HEK293 (cell line): ENCODE results near the gene GARIN5A.

ENCODE experiments used
- CTCF ChIA-PET: fragments of 350-600 bp; formaldehyde crosslinking; extraction: SDS; loops from one replicate; lab custom pipeline; 2021; ENCODE audit warnings: antibody characterized with exemption; lab: Yijun Ruan, JAX
- POLR2A ChIA-PET: fragments of 300-600 bp; formaldehyde crosslinking; extraction: SDS; loops from one replicate; lab custom pipeline; 2020; ENCODE audit warnings: antibody characterized with exemption, inconsistent platforms; lab: Yijun Ruan, JAX
- H3K27ac ChIP-seq: fragments of 200-500 bp; sonication (Bioruptor generic); 2 replicates; pipeline ENCODE4 v1.5.1; 2014; ENCODE audit warnings: low read depth, low read length, control low read depth, inconsistent platforms; ENCODE audit errors: extremely low read depth
- H3K36me3 ChIP-seq, 2 experiments: fragments of 200-500 bp in 1 of 2; sonication (Bioruptor generic) in 1 of 2; 1 replicate in 1 of 2; 2 replicates in 1 of 2; pipeline ENCODE4 v1.5.1; 2014 to 2017; ENCODE audit warnings: inconsistent platforms in 2 of 2, low read length in 2 of 2; ENCODE audit not compliant: control insufficient read depth in 2 of 2, insufficient read depth in 1 of 2
- H3K4me1 ChIP-seq: fragments of 200-500 bp; sonication (Bioruptor generic); 2 replicates; pipeline ENCODE4 v1.5.1; 2014; ENCODE audit warnings: mild to moderate bottlenecking, low read length, inconsistent platforms; ENCODE audit not compliant: control insufficient read depth, insufficient read depth
- H3K4me3 ChIP-seq: 2 replicates; pipeline ENCODE4 v1.5.1; 2011; ENCODE audit warnings: low read depth, mild to moderate bottlenecking, control low read depth, low read length, moderate library complexity
- H3K9me3 ChIP-seq: fragments of 200-500 bp; sonication (Bioruptor generic); 2 replicates; pipeline ENCODE4 v1.5.1; 2014; ENCODE audit warnings: low read depth, low read length, inconsistent platforms; ENCODE audit not compliant: control insufficient read depth, insufficient read depth
- HOXC10 ChIP-seq: sonication (generic); formaldehyde crosslinking; IDR thresholded peaks from 2 replicates; pipeline ENCODE4 v1.8.1; 2023; ENCODE audit warnings: mild to moderate bottlenecking, missing genetic modification reagents
- HOXD13 ChIP-seq: sonication (generic); formaldehyde crosslinking; IDR thresholded peaks from 2 replicates; pipeline ENCODE4 v1.8.0; 2022; ENCODE audit warnings: missing genetic modification reagents, borderline replicate concordance
- KLF10 ChIP-seq: fragments of 450-650 bp; IDR thresholded peaks from 2 replicates; pipeline ENCODE4 v1.5.1; 2018; ENCODE audit warnings: missing biosample characterization, mild to moderate bottlenecking, missing genetic modification characterization
- OVOL3 ChIP-seq: fragments of 450-650 bp; formaldehyde crosslinking; IDR thresholded peaks from 2 replicates; pipeline ENCODE4 v1.5.1; 2016; ENCODE audit warnings: missing biosample characterization, missing genetic modification characterization
- TCF7L2 ChIP-seq: IDR thresholded peaks from 2 replicates; pipeline ENCODE4 v1.6.1; 2011; ENCODE audit warnings: low read depth, mild to moderate bottlenecking, inconsistent platforms, low read length, moderate library complexity, borderline replicate concordance
- ZIC2 ChIP-seq: fragments of 450-650 bp; formaldehyde crosslinking; IDR thresholded peaks from 2 replicates; pipeline ENCODE4 v1.5.1; 2016; ENCODE audit warnings: missing biosample characterization, missing genetic modification characterization
- ZNF140 ChIP-seq: fragments of 450-650 bp; formaldehyde crosslinking; IDR thresholded peaks from 2 replicates; pipeline ENCODE4 v1.5.1; 2016; ENCODE audit warnings: missing biosample characterization, missing genetic modification characterization
- ZNF155 ChIP-seq: fragments of 450-650 bp; formaldehyde crosslinking; IDR thresholded peaks from 2 replicates; pipeline ENCODE4 v1.5.1; 2016; ENCODE audit warnings: missing biosample characterization, missing genetic modification characterization
- ZNF174 ChIP-seq: fragments of 450-650 bp; formaldehyde crosslinking; IDR thresholded peaks from 2 replicates; pipeline ENCODE4 v1.5.0; 2017; ENCODE audit warnings: missing biosample characterization, mild to moderate bottlenecking, missing genetic modification characterization
- ZNF239 ChIP-seq: fragments of 450-650 bp; formaldehyde crosslinking; IDR thresholded peaks from 2 replicates; pipeline ENCODE4 v1.5.1; 2016; ENCODE audit warnings: missing biosample characterization, missing genetic modification characterization
- ZNF391 ChIP-seq: fragments of 450-650 bp; formaldehyde crosslinking; IDR thresholded peaks from 2 replicates; pipeline ENCODE4 v1.5.1; 2016; ENCODE audit warnings: low read depth, missing biosample characterization, missing genetic modification characterization, borderline replicate concordance
- ZNF416 ChIP-seq: fragments of 450-650 bp; formaldehyde crosslinking; IDR thresholded peaks from 2 replicates; pipeline ENCODE4 v1.5.1; 2016; ENCODE audit warnings: missing biosample characterization, missing genetic modification characterization
- ZNF660 ChIP-seq: fragments of 450-650 bp; IDR thresholded peaks from 2 replicates; pipeline ENCODE4 v1.5.1; 2018; ENCODE audit warnings: missing biosample characterization, mild to moderate bottlenecking, missing genetic modification characterization
- ZNF664 ChIP-seq: fragments of 450-650 bp; formaldehyde crosslinking; IDR thresholded peaks from 2 replicates; pipeline ENCODE4 v1.5.1; 2016; ENCODE audit warnings: missing biosample characterization, missing genetic modification characterization
- ZNF677 ChIP-seq: fragments of 450-650 bp; IDR thresholded peaks from 2 replicates; pipeline ENCODE4 v1.5.0; 2018; ENCODE audit warnings: missing biosample characterization, mild to moderate bottlenecking, missing genetic modification characterization, moderate library complexity
- ZNF791 ChIP-seq: fragments of 450-650 bp; formaldehyde crosslinking; IDR thresholded peaks from 2 replicates; pipeline ENCODE4 v1.5.1; 2016; ENCODE audit warnings: missing biosample characterization, missing genetic modification characterization
- ZXDB ChIP-seq: fragments of 450-650 bp; formaldehyde crosslinking; IDR thresholded peaks from 2 replicates; pipeline ENCODE4 v1.5.1; 2016; ENCODE audit warnings: missing biosample characterization, missing genetic modification characterization
- TF ChIP-seq, protein P1 (sequence below): fragments of 450-650 bp; formaldehyde crosslinking; IDR thresholded peaks from 2 replicates; pipeline ENCODE4 v1.5.1; 2016; ENCODE audit warnings: missing biosample characterization, missing genetic modification characterization, borderline replicate concordance
- TF ChIP-seq, protein P2 (sequence below): fragments of 450-650 bp; formaldehyde crosslinking; IDR thresholded peaks from 2 replicates; pipeline ENCODE4 v1.5.1; 2016; ENCODE audit warnings: missing biosample characterization, missing genetic modification characterization
- TF ChIP-seq, protein P3 (sequence below): fragments of 450-650 bp; formaldehyde crosslinking; IDR thresholded peaks from 2 replicates; pipeline ENCODE4 v1.5.1; 2016; ENCODE audit warnings: missing biosample characterization, missing genetic modification characterization
- TF ChIP-seq, protein P4 (sequence below): fragments of 450-650 bp; formaldehyde crosslinking; IDR thresholded peaks from 2 replicates; pipeline ENCODE4 v1.5.1; 2016; ENCODE audit warnings: missing biosample characterization, missing genetic modification characterization

The GARIN5A gene

DNA sequence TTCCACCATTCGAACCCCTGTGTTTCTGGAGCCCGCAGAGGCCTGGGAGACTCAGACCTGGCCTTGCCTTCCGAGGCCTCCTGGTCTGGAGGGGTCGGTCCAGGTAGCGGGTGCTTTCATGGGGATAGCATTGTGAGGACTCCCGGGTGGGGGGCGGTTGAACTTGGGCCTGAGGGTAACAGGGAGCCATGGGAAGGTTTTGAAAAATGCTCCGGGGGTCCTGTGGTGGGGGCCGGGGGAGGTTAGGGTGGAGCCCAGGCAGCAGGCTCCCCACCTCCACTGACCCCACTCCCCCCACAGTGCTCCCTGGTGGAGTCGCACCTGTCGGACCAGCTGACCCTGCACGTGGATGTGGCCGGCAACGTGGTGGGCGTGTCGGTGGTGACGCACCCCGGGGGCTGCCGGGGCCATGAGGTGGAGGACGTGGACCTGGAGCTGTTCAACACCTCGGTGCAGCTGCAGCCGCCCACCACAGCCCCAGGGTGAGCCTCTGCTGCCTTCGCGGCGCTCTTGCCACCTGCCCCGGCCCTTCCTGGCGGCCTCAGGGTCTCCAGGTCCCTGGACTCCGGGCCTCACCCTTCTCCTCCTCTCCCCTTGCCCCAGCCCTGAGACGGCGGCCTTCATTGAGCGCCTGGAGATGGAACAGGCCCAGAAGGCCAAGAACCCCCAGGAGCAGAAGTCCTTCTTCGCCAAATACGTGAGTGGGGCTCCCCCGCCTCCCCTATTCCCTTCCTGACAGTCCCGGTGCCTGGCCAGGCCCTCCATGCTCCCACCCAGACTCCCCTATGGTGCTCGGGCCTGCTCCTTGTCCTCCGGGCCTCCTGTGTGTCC lies 3.8 kb upstream of the GARIN5A start:
- TF ChIP-seq HOXD13 (CRISPR knock-in tag) = no peak
- TF ChIP-seq ZNF416 (tag by site-specific recombination) = no peak
- no peak for TF ChIP-seq ZNF791 (tag by site-specific recombination)
- no peak for TF ChIP-seq ZNF155 (tag by site-specific recombination)
- TF ChIP-seq OVOL3 = no peak
- TF ChIP-seq, protein P1, sequence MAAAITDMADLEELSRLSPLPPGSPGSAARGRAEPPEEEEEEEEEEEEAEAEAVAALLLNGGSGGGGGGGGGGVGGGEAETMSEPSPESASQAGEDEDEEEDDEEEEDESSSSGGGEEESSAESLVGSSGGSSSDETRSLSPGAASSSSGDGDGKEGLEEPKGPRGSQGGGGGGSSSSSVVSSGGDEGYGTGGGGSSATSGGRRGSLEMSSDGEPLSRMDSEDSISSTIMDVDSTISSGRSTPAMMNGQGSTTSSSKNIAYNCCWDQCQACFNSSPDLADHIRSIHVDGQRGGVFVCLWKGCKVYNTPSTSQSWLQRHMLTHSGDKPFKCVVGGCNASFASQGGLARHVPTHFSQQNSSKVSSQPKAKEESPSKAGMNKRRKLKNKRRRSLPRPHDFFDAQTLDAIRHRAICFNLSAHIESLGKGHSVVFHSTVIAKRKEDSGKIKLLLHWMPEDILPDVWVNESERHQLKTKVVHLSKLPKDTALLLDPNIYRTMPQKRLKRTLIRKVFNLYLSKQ (tag by site-specific recombination) = no peak
- TF ChIP-seq HOXC10 = 0 out of 2 replicates have a peak, but pooled peaks have one; percentile 33
- CTCF ChIA-PET = interaction anchor here (1.0 kb wide), 1 partner anchor 29 kb away, joined by 3 read pairs; no protein-coding TSS in a partner anchor
- Histone ChIP-seq H3K4me1 (peaks cover 7% of the 10 kb centered on the region; the same call in 1 of the 2 replicates), H3K4me3 (no peak overlapping the region), H3K36me3 (peaks cover 15 to 69% of the 10 kb centered on the region in 2 experiments; a peak in 2 of 3 replicates), H3K27ac (no peak overlapping the region), H3K9me3 (no peaks in the 10 kb centered on the region)
- POLR2A ChIA-PET = interaction anchor here (0.6 kb wide), 1 partner anchor 58 kb away, joined by 3 read pairs; no protein-coding TSS in a partner anchor

DNA sequence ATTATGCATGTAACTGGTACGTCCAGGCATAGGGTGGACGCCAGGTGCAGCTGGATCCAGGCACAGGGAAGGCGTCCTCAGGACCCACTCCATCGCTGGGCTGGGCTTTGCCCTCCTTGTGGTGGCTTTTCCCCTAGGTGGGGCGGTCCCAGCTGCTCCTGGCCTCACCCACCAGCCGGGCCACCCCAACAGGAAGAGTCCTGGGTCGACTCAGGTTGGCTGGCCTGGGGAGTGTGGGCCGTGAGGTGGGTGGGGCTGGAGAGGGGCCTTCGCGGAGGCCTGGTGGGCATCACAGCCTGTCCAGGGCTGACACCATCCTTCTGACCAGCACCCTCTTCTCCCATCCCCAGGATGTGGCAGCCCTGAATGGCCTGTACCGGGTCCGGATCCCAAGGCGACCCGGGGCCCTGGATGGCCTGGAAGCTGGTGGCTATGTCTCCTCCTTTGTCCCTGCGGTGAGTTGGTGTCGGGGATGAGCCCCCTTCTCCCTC lies 3.2 kb upstream of the GARIN5A start:
- H3K27ac ChIP-seq = no peak overlapping the region
- H3K36me3 ChIP-seq = peaks cover 15 to 62% of the 10 kb centered on the region in 2 experiments; a peak in 2 of 3 replicates
- ChIA-PET CTCF (interaction anchor here (0.6 to 2.2 kb wide), 8 partner anchors 21 to 952 kb away, joined by 3 to 14 read pairs (median 3); no protein-coding TSS in a partner anchor), POLR2A (interaction anchor here (1.6 kb wide), 1 partner anchor 31 kb away, joined by 7 read pairs; the partner anchor contains the start of gene JOSD2)
- TF ChIP-seq KLF10 (no peak), TCF7L2 (no peak), ZNF140 (tag by site-specific recombination) (no peak), ZNF664 (tag by site-specific recombination) (no peak), HOXC10 (0 out of 2 replicates have a peak, but pooled peaks have one; percentile 16)
- no peak overlapping the region for H3K4me3 ChIP-seq
- H3K9me3 ChIP-seq = no peaks in the 10 kb centered on the region
- peaks cover 7% of the 10 kb centered on the region; the same call in 1 of the 2 replicates for H3K4me1 ChIP-seq

DNA sequence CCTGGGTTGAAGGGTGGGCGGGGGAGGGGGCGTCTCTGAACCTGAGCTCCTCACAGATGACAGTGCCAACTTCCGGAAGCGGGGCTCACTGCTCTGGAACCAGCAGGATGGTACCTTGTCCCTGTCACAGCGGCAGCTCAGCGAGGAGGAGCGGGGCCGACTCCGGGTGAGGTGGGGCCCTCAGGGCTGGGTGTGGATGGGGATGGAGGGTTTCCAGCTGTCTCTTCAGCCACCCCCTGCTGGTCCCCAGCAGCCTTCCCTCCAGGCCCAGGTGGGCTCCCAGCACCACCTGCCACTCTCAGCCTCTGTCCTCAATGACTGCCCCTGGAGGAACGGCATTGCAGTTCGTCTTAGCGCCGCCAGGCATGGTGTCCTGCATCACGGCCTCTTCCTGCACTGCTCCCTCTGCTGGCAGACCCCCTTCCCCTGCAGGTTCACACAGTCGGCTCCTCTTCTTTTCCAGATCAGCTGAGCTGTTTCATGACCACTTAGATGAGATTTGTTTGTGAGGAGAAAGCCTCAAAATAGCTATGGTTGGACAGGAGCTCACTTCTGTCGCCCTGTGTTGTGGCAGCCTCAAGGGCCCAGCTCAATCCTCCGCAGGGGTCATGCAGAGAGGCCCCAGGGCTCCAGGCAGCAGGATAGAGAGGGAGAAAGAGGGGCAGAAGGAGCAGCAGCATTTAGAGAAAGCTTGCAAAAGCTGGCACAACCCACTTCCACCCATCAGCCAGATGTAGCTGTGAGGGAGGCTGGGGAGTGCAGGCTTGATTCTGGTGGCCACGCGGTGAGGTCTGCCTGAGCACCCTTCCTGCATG lies 2.5 kb upstream of the GARIN5A start:
- ChIA-PET CTCF (interaction anchor here (0.5 to 2.2 kb wide), 15 partner anchors 8 to 952 kb away, joined by 3 to 14 read pairs (median 3); no protein-coding TSS in a partner anchor), POLR2A (interaction anchor here (1.6 to 1.7 kb wide), 2 partner anchors 32 to 95 kb away, joined by 6 to 7 read pairs; partner anchors contain the start of genes JOSD2 and POLD1)
- TF ChIP-seq ZNF677 = no peak
- no peak for TF ChIP-seq ZXDB (tag by site-specific recombination)
- TF ChIP-seq ZNF174 (tag by site-specific recombination) = no peak
- 0 out of 2 replicates have a peak, but pooled peaks have one; percentile 26 for TF ChIP-seq ZNF660
- TF ChIP-seq ZIC2 (tag by site-specific recombination) = peak; percentile 57
- TF ChIP-seq HOXC10 = 0 out of 2 replicates have a peak, but pooled peaks have one; percentile 1
- no peak for TF ChIP-seq ZNF391
- no peak for TF ChIP-seq ZNF239
- TF ChIP-seq, protein P2, sequence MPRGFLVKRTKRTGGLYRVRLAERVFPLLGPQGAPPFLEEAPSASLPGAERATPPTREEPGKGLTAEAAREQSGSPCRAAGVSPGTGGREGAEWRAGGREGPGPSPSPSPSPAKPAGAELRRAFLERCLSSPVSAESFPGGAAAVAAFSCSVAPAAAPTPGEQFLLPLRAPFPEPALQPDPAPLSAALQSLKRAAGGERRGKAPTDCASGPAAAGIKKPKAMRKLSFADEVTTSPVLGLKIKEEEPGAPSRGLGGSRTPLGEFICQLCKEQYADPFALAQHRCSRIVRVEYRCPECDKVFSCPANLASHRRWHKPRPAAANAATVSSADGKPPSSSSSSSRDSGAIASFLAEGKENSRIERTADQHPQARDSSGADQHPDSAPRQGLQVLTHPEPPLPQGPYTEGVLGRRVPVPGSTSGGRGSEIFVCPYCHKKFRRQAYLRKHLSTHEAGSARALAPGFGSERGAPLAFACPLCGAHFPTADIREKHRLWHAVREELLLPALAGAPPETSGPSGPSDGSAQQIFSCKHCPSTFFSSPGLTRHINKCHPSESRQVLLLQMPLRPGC (tag by site-specific recombination) = no peak
- TF ChIP-seq, protein P3, sequence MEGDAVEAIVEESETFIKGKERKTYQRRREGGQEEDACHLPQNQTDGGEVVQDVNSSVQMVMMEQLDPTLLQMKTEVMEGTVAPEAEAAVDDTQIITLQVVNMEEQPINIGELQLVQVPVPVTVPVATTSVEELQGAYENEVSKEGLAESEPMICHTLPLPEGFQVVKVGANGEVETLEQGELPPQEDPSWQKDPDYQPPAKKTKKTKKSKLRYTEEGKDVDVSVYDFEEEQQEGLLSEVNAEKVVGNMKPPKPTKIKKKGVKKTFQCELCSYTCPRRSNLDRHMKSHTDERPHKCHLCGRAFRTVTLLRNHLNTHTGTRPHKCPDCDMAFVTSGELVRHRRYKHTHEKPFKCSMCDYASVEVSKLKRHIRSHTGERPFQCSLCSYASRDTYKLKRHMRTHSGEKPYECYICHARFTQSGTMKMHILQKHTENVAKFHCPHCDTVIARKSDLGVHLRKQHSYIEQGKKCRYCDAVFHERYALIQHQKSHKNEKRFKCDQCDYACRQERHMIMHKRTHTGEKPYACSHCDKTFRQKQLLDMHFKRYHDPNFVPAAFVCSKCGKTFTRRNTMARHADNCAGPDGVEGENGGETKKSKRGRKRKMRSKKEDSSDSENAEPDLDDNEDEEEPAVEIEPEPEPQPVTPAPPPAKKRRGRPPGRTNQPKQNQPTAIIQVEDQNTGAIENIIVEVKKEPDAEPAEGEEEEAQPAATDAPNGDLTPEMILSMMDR (tag by site-specific recombination) = peak; percentile 96
- TF ChIP-seq, protein P4, sequence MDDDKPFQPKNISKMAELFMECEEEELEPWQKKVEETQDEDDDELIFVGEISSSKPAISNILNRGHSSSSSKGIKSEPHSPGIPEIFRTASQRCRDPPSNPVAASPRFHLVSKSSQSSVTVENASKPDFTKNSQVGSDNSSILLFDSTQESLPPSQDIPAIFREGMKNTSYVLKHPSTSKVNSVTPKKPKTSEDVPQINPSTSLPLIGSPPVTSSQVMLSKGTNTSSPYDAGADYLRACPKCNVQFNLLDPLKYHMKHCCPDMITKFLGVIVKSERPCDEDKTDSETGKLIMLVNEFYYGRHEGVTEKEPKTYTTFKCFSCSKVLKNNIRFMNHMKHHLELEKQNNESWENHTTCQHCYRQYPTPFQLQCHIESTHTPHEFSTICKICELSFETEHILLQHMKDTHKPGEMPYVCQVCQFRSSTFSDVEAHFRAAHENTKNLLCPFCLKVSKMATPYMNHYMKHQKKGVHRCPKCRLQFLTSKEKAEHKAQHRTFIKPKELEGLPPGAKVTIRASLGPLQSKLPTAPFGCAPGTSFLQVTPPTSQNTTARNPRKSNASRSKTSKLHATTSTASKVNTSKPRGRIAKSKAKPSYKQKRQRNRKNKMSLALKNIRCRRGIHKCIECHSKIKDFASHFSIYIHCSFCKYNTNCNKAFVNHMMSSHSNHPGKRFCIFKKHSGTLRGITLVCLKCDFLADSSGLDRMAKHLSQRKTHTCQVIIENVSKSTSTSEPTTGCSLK (tag by site-specific recombination) = no peak

More for the DNA sequence above, 2.5 kb upstream of the GARIN5A start:
- peaks cover 7% of the 10 kb centered on the region; the same call in 1 of the 2 replicates for H3K4me1 ChIP-seq
- H3K9me3 ChIP-seq = no peaks in the 10 kb centered on the region
- H3K36me3 ChIP-seq = peaks cover 15 to 55% of the 10 kb centered on the region in 2 experiments; a peak in 2 of 3 replicates
- no peak overlapping the region for H3K4me3 ChIP-seq
- H3K27ac ChIP-seq = no peak overlapping the region
